HG02973 (cell line): ENCODE data around the gene NUDCD3.

Experiments used
- ATAC-seq: cut with Tn5 transposase; IDR thresholded peaks from one replicate; pipeline ENCODE4 v1.9.1; 2021; ENCODE audit warnings: moderate library complexity; ENCODE audit not compliant: unreplicated experiment

Gene NUDCD3

GRCh38 chr7:44386139-44386913 lies 104.1 kb downstream of the NUDCD3 start:
- no peak for ATAC-seq

DNA sequence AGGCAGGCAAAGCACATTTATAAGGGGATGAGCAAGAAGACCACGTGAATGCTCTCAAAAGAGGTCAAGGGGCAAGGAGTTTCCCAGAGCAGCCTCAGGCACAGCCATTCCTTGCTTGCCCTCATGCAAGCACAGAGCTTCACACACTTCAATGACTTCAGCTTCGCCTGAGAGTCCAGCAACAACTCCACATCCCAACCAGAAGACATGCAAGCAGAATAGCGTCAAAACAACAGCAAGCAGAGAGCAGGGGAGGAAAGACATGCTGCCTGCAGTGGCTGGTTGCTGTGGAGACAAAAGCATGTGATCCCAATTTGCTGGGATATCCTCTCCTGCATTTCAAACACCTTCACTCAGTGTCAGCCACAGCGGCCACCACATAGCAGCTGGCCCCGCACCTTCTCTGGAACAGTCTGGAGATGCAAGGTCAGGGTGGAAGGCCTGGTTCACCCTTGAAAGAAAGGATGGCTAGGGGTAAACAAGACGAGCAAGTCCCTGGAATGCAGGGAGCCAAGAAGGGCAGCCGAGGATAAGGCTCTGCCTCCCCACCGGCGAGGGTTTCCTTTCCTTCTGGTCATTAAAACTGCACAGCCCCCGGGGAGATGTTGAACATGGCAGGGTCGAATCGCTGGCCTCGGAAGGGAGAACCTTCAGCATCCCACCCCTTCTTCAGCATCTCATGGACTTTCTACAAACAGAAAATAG lies 104.9 kb downstream of the NUDCD3 start:
- ATAC-seq, result no peak

DNA sequence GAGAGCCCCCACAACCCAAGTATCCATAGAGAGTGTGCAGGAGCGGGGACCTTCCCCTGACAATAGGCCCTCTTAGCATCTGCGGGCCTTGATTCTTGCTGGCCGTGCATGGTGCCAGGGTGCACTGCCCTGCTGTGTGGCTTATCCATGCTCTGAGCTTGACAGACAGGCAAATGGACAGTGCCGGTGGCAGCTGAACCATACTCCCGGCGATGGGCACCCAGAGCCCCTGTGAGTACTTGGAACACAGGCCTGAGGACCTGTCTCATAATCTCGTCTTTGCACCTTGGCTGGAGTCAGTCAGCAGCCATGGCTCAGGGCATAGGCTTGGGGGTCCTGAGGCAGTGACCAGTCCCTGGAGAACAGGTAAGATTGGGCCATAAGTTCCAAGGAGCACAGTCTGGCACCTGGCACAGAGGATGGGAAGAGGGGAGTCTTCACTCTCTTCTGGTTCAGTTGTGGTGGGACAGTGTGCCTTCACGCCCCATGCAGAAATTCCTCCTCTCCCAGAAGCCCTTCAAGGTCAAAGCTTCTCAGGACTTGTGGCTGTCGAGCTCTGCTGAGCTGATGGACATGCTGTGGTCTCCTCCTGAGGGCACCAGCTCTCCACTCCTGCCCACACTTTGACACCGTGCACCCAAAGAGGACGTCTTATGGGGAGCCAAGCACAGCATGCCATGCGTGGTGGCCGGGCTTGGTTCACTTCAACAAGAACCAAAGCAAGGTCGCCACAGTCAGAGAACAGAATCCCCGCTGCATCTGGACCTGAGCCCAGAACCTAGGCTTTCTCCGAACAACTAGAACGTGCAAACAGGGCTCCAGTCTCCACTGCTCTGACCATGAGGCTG lies 105.6 kb downstream of the NUDCD3 start:
- no peak for ATAC-seq

- ATAC-seq, result no peak
Measured at GRCh38 chr7:44383566-44383965, 106.9 kb downstream of the NUDCD3 start.

- ATAC-seq, result no peak
Measured at GRCh38 chr7:44382459-44383265, 107.8 kb downstream of the NUDCD3 start.

DNA sequence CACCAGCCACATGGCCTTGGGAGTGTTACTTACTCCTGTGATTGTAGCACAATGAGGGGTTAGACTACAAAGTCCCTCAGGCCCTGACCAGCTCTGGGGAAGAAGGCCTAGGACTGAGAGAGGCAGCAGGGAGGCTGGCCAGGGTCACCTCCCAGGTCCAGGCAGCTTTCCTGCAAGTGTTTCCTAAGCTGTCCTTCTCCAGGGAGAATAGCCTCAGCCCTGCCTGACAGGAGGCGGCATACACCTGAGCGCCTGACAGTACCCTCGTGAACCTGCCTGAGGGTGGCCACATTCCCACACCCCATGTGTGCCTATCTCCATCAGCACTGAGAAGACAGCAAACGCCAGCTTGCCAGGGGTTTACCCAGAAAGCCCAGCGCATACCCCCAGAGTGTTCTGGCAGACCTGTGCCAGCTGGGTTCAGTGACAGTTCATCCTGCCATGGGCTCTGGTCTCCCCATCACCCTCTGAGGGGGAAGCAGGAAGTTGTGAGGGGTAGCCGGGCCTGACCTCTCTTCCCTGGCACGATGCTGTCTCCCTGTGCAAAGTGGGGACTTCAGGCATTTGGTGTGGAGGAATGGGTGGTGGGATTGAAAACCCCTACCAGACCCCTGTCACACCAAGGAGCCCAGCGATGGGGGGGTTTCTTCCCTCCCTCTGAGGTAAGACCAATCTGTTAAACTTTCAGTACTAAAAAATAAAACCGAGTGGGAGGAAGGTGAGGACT lies 108.8 kb downstream of the NUDCD3 start:
- no peak for ATAC-seq

GRCh38 chr7:44380831-44381493 lies 109.5 kb downstream of the NUDCD3 start:
- ATAC-seq, result no peak

GRCh38 chr7:44380189-44380830 lies 110.1 kb downstream of the NUDCD3 start:
- ATAC-seq, result no peak

- no peak for ATAC-seq
Measured at GRCh38 chr7:44379366-44380188, 110.9 kb downstream of the NUDCD3 start.

GRCh38 chr7:44378744-44379143 lies 111.7 kb downstream of the NUDCD3 start:
- ATAC-seq, result no peak

- peak; percentile 81 for ATAC-seq
Measured at GRCh38 chr7:44377681-44378421, 112.6 kb downstream of the NUDCD3 start.

DNA sequence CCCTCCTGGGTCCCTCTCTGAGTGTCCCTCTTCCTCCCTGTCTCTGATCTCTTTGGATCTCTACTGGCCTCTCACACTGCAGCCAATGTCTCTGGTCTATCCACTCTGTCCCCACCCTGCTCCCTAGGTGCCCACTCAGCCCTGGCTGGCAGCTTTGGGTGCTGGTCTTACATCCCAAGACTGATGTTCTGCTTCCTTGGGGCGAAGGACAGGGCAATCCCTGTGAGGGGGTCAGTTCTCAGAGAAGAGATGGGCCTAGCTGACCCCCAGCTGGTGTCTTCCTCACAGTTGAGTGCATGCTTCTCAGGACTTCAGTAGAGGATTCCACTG lies 113.4 kb downstream of the NUDCD3 start:
- ATAC-seq, result no peak

DNA sequence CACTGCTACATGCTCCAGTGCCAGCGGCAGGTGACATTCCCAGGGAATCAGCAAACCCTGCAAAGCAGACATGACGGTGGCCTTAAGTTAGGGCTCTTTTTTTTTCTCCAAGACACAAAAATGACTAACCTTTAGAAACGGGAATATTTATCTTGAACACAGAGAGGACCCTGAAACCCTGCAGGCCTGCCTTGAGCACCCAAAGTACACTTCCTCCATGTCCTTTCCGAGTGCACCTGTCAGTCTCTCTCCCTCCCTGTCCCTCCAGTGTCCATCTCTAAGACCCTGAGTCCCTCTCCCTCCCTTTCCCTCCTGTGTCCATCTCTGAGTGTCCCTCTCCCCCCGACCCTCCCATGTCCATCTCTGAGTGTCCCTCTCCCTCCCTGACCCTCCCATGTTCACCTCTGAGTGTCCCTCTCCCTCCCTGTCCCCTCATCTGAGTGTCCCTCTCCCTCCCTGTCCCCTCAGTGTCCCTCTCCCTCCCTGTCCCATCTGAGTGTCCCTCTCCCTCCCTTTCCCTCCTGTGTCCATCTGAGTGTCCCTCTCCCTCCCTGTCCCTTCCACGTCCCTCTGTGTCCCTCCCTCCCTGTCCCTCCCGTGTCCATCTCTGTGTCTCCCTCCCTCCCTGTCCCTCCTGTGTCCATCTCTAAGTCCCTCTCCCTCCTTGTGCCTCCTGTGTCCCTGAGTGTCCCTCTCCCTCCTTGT lies 113.9 kb downstream of the NUDCD3 start:
- ATAC-seq, result no peak

DNA sequence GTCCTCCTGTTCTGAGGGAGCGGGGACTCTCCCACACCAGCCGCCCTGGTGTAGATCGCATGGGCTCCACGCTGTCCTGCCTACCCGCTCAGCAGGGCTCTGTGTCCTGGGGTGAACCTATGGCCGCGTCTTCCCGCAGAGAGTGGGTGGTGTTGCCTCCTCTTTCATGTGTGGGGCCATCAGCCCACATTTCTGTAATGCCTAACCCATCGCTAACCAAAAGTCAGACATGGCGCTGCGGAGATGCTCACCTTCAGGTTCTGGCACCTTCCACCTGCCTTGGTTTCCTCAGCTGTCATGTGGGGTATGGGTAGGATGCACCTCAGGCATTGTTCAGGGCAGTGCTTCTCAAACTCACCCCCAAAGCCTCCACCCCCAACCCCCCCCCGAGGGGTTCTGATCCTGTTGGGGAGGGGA lies 114.5 kb downstream of the NUDCD3 start:
- no peak for ATAC-seq

DNA sequence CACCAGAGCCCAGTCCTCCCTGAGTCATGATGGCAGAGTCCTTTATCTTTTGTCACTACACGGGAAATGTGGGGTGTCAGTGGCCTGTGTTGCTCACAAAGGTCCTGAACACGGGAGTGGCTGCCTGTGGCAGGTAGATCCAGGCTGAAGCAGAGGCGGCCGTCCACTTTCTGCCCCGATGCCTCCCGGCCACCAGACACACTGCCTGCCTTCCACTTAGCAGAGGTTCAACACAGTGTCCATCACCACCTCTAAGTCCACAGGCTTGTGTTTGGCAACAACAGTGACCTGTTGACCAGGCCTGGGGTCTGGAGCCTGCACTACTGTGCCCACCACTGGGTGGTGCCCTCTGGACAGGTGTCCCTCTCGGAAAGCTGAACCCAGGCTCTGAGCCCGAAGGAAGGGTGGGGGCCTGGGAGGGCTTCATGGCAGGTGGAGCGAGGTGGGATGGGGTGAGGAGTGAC lies 115.2 kb downstream of the NUDCD3 start:
- no peak for ATAC-seq

DNA sequence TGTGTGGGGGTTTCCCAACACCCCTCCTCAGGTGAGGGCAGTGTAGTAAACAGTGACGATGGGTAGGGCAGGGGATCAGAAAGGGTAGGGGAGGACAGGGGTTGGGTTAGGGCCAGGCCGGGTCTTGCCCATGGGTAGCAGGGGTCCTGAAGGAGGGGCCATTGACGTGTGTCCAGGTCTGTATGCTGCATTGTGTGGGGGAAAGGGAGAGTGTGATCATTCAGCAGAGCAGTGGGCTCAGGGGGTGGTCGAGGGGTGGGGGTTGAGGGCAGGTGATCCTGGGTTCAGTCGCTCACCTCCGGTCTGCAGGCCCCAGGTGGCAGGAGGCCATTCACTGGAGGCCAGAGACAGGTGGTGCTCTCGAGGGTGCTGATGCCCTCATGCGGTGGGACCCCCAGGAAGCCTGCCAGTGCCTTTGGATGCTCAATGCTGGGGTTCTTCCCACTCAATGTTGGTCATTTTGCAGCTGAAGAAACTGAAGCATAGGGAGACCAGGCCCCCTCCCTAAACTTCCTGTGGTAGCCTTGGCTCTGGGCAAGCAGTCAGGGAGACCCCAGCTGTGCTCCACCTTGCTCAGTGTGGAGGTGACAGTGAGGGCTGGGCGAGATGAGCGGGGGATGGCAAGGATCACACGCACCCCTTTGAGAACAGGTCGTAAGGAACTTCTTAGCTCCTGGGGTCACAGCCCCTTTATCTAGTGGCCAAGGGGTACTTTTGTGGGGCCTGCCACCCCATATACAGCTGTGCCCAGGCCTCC lies 116.3 kb downstream of the NUDCD3 start:
- ATAC-seq, result no peak
